IPS-20b (cell line): ENCODE measurements around the gene SEPTIN5.
"Not testable (repeated sequence)": the region's sequence is repeated elsewhere in the genome, so short reads cannot be mapped to it uniquely, and the experiment has no call there.

ENCODE experiments used
- H3K27ac ChIP-seq: one replicate; pipeline ENCODE4 v1.5.1; 2013; ENCODE audit warnings: low read length
- H3K27me3 ChIP-seq: 2 replicates; pipeline ENCODE4 v1.6.1; 2013; ENCODE audit warnings: mild to moderate bottlenecking, low read length, inconsistent platforms; ENCODE audit not compliant: insufficient read depth
- H3K36me3 ChIP-seq: 2 replicates; pipeline ENCODE4 v1.6.1; 2013; ENCODE audit warnings: low read depth, mild to moderate bottlenecking, inconsistent platforms, low read length, moderate library complexity; ENCODE audit not compliant: insufficient read depth
- H3K4me1 ChIP-seq: 2 replicates; pipeline ENCODE4 v1.6.1; 2013; ENCODE audit warnings: mild to moderate bottlenecking, control low read depth, inconsistent platforms, low read length, moderate library complexity; ENCODE audit not compliant: insufficient read depth
- H3K4me3 ChIP-seq: 2 replicates; pipeline ENCODE4 v1.5.1; 2013; ENCODE audit warnings: mild to moderate bottlenecking, low read length, inconsistent platforms
- H3K9ac ChIP-seq: 2 replicates; pipeline ENCODE4 v1.6.1; 2013; ENCODE audit warnings: low read depth, mild to moderate bottlenecking, inconsistent platforms, low read length, moderate library complexity
- H3K9me3 ChIP-seq: 2 replicates; pipeline ENCODE4 v1.6.1; 2013; ENCODE audit warnings: mild to moderate bottlenecking, low read depth, low read length, inconsistent platforms; ENCODE audit not compliant: insufficient read depth

The SEPTIN5 gene

GRCh38 chr22:19726064-19726788 lies 11.9 kb downstream of the SEPTIN5 start:
- not testable (repeated sequence) for H3K9ac ChIP-seq, H3K27ac ChIP-seq, H3K4me1 ChIP-seq, H3K36me3 ChIP-seq, H3K9me3 ChIP-seq, H3K4me3 ChIP-seq
- peaks cover 94% of the 10 kb centered on the region for H3K27me3 ChIP-seq

- Histone ChIP-seq H3K27me3 (peaks cover 81% of the 10 kb centered on the region), H3K4me1 (no peaks in the 10 kb centered on the region), H3K4me3 (no peak overlapping the region), H3K9me3 (no peaks in the 10 kb centered on the region), H3K9ac (no peak overlapping the region), H3K36me3 (no peaks in the 10 kb centered on the region), H3K27ac (no peak overlapping the region)
These were observed 13.2 kb downstream of the SEPTIN5 start for GRCh38 chr22:19727310-19728150.

GRCh38 chr22:19728271-19728670 lies 14.0 kb downstream of the SEPTIN5 start:
- Histone ChIP-seq H3K36me3 (no peaks in the 10 kb centered on the region), H3K9me3 (no peaks in the 10 kb centered on the region), H3K4me1 (no peaks in the 10 kb centered on the region), H3K4me3 (no peak overlapping the region), H3K27ac (no peak overlapping the region), H3K9ac (no peak overlapping the region), H3K27me3 (peaks cover 73% of the 10 kb centered on the region)

GRCh38 chr22:19728836-19729235 lies 14.5 kb downstream of the SEPTIN5 start:
- Histone ChIP-seq H3K27ac (no peak overlapping the region), H3K27me3 (peaks cover 68% of the 10 kb centered on the region), H3K9me3 (no peaks in the 10 kb centered on the region), H3K4me3 (no peak overlapping the region), H3K36me3 (no peaks in the 10 kb centered on the region), H3K4me1 (no peaks in the 10 kb centered on the region), H3K9ac (no peak overlapping the region)

- H3K4me1 ChIP-seq = no peaks in the 10 kb centered on the region
- H3K9me3 ChIP-seq = no peaks in the 10 kb centered on the region
- peaks cover 61% of the 10 kb centered on the region for H3K27me3 ChIP-seq
- no peak overlapping the region for H3K4me3 ChIP-seq
- no peaks in the 10 kb centered on the region for H3K36me3 ChIP-seq
- H3K9ac ChIP-seq = no peak overlapping the region
- H3K27ac ChIP-seq = no peak overlapping the region
These were observed 15.2 kb downstream of the SEPTIN5 start for GRCh38 chr22:19729507-19729906.

- Histone ChIP-seq H3K27me3 (peaks cover 58% of the 10 kb centered on the region), H3K36me3 (no peaks in the 10 kb centered on the region), H3K4me3 (no peak overlapping the region), H3K4me1 (no peaks in the 10 kb centered on the region), H3K27ac (no peak overlapping the region), H3K9ac (no peak overlapping the region), H3K9me3 (no peaks in the 10 kb centered on the region)
These were observed 15.9 kb downstream of the SEPTIN5 start for GRCh38 chr22:19730198-19730597.

- H3K27me3 ChIP-seq = peaks cover 53% of the 10 kb centered on the region
- H3K9me3 ChIP-seq = no peaks in the 10 kb centered on the region
- H3K36me3 ChIP-seq = no peaks in the 10 kb centered on the region
- H3K9ac ChIP-seq = no peak overlapping the region
- peak overlapping the region; percentile 52; the same call in 1 of the 2 replicates for H3K4me3 ChIP-seq
- no peaks in the 10 kb centered on the region for H3K4me1 ChIP-seq
- H3K27ac ChIP-seq = no peak overlapping the region
These were observed 16.5 kb downstream of the SEPTIN5 start for GRCh38 chr22:19730655-19731360.

GRCh38 chr22:19731361-19732135 lies 17.2 kb downstream of the SEPTIN5 start:
- Histone ChIP-seq H3K4me3 (no peak overlapping the region), H3K9ac (no peak overlapping the region), H3K9me3 (no peaks in the 10 kb centered on the region), H3K36me3 (no peaks in the 10 kb centered on the region), H3K4me1 (no peaks in the 10 kb centered on the region), H3K27me3 (peaks cover 45% of the 10 kb centered on the region), H3K27ac (no peak overlapping the region)

GRCh38 chr22:19732403-19733113 lies 18.3 kb downstream of the SEPTIN5 start:
- Histone ChIP-seq H3K4me1 (no peaks in the 10 kb centered on the region), H3K9ac (no peak overlapping the region), H3K4me3 (no peak overlapping the region), H3K27me3 (peaks cover 35% of the 10 kb centered on the region), H3K27ac (no peak overlapping the region), H3K9me3 (no peaks in the 10 kb centered on the region), H3K36me3 (no peaks in the 10 kb centered on the region)

GRCh38 chr22:19733755-19734154 lies 19.5 kb downstream of the SEPTIN5 start:
- no peak overlapping the region for H3K4me3 ChIP-seq
- H3K9me3 ChIP-seq = no peaks in the 10 kb centered on the region
- H3K27me3 ChIP-seq = peaks cover 23% of the 10 kb centered on the region
- H3K27ac ChIP-seq = no peak overlapping the region
- H3K9ac ChIP-seq = no peak overlapping the region
- no peaks in the 10 kb centered on the region for H3K4me1 ChIP-seq
- H3K36me3 ChIP-seq = no peaks in the 10 kb centered on the region

- no peak overlapping the region for H3K27ac ChIP-seq
- H3K9me3 ChIP-seq = no peaks in the 10 kb centered on the region
- no peak overlapping the region for H3K4me3 ChIP-seq
- no peaks in the 10 kb centered on the region for H3K4me1 ChIP-seq
- H3K36me3 ChIP-seq = no peaks in the 10 kb centered on the region
- H3K27me3 ChIP-seq = peaks cover 19% of the 10 kb centered on the region
- no peak overlapping the region for H3K9ac ChIP-seq
These were observed 19.9 kb downstream of the SEPTIN5 start for GRCh38 chr22:19734163-19734562.
